ENCODE results near the gene WBP2. TPM values are rescaled to one million over a fixed set of nuclear protein-coding genes. Genes with fewer than 3 reads are reported as not detected.
A peak's percentile ranks its signal among the peaks of the same experiment; 100 is the strongest.

WBP2 gene
- total RNA-seq, 1 donor from 2014 or later = 43.0 TPM

DNA sequence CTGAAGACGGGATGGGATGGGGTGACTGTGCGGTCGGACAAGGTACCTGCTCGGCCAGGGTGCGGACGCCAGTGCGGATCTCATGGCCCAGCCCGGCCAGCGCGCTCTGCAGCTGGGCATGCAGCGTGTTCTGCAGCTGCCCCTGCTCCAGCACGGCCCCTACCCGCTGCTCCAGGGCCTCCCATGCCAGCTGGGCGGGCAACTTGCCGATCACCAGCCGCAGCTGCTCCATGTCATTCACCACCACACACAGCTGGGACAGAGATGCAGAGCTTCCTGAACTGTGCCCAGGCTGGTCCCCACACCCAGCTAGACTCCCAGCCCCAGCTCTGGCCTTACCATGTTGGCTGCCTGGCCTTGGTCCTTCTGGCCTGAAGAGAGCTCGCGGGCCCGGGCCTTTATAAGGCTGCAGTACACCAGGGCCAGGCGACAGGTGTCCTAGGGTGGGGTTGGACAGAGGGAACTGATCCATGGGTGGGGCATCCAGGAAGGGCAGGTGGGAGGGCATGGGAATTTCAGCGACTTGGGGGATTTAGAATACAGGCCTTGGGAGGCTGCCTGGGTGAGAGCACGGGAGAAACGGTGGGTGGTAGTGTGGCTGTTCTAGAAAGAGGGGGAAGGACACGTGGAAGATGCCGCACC is 20.7 kb downstream of the WBP2 start:
- TF ChIP-seq, protein P1, sequence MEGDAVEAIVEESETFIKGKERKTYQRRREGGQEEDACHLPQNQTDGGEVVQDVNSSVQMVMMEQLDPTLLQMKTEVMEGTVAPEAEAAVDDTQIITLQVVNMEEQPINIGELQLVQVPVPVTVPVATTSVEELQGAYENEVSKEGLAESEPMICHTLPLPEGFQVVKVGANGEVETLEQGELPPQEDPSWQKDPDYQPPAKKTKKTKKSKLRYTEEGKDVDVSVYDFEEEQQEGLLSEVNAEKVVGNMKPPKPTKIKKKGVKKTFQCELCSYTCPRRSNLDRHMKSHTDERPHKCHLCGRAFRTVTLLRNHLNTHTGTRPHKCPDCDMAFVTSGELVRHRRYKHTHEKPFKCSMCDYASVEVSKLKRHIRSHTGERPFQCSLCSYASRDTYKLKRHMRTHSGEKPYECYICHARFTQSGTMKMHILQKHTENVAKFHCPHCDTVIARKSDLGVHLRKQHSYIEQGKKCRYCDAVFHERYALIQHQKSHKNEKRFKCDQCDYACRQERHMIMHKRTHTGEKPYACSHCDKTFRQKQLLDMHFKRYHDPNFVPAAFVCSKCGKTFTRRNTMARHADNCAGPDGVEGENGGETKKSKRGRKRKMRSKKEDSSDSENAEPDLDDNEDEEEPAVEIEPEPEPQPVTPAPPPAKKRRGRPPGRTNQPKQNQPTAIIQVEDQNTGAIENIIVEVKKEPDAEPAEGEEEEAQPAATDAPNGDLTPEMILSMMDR (conservative IDR thresholded peaks at IDR 0.05) = no peak
- H3K27ac Mint-ChIP-seq = no peak overlapping the region
- H3K36me3 Mint-ChIP-seq = no peaks in the 10 kb centered on the region
- H3K9me3 Mint-ChIP-seq = no peaks in the 10 kb centered on the region
- no peak for DNase-seq (ENCODE audit: extremely low spot score, unreplicated experiment)
- H3K27me3 Mint-ChIP-seq = no peaks in the 10 kb centered on the region
- no peak overlapping the region for H3K4me3 Mint-ChIP-seq
- H3K4me1 Mint-ChIP-seq (ENCODE audit: unreplicated experiment) = peaks cover 18% of the 10 kb centered on the region

DNA sequence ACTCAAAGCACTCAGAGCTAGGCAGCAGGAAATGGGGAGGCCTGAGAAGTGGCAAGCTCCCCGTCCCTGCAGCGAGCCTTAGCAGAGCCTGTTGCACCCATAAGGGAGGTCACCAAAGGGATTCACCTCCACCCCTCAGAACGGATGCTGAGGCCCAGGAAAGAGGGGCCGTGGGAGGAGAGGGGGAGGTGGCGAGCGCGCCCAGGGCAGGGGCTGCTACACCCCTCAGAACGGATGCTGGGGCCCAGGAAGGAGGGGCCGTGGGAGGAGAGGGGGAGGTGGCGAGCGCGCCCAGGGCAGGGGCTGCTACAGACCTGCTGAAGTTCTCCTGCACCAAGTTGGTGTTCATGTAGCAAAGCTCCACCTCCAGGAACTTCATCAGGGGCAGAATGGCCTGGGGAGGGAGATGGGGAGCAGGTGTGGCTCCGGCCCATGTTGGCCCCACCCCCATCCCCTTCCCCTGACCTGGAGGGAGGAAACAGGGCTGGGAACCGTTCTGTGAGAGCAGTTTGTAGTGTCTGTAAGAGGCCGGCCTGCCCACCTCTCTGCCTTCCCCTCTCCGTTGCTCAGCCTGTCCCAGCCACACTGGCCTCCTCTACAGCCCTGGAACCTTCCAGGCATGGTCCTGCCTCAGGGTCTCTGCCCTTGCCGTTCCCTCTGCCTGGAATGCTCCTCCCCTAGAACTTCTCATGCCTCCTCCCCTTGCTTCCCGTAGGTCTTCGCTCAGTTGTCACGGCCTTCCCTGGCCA is 22.3 kb downstream of the WBP2 start:
- H3K4me1 Mint-ChIP-seq (ENCODE audit: unreplicated experiment) = peaks cover 20% of the 10 kb centered on the region
- no peaks in the 10 kb centered on the region for H3K27me3 Mint-ChIP-seq
- H3K9me3 Mint-ChIP-seq = no peaks in the 10 kb centered on the region
- peak overlapping the region; percentile 82 for H3K27ac Mint-ChIP-seq
- TF ChIP-seq, protein P1 (conservative IDR thresholded peaks at IDR 0.05) = no peak
- peak overlapping the region; percentile 39 for H3K4me3 Mint-ChIP-seq
- no peaks in the 10 kb centered on the region for H3K36me3 Mint-ChIP-seq
- no peak for DNase-seq (ENCODE audit: extremely low spot score, unreplicated experiment)

- Mint-ChIP-seq H3K27ac (peak overlapping the region; percentile 82), H3K27me3 (no peaks in the 10 kb centered on the region), H3K9me3 (no peaks in the 10 kb centered on the region), H3K4me1 (ENCODE audit: unreplicated experiment) (peaks cover 17% of the 10 kb centered on the region), H3K4me3 (peak overlapping the region; percentile 39), H3K36me3 (no peaks in the 10 kb centered on the region)
- TF ChIP-seq, protein P1 (conservative IDR thresholded peaks at IDR 0.05) = no peak
- DNase-seq (ENCODE audit: extremely low spot score, unreplicated experiment) = no peak
Measured at GRCh38 chr17:75832164-75832651, 22.9 kb downstream of the WBP2 start.

DNA sequence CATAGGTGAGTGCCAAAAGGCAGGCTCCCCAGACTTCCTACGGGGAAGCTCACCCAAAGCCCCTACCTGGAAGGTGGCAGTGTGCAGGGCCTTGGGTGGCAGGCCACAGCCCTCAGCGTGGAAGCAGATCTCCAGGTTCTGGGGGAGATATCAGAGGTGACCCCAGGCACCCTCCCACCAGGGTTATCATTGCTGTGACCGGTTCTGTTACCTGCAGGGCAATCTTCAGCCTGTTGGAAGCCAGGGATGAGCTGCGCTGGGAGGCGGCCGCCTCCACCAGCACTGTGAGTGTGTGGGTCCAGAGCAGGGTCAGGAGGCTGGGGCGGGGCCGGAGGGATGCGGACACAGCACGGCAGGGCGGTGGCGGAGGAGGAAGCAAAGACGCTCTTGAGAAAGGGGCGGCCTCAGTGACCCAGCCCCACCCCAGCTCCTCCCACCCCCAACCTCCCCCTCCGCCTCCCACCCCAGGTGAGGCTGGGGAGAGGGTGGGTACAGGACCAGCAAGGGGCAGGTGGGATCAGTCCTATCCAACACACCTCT is 24.0 kb downstream of the WBP2 start:
- Mint-ChIP-seq H3K27ac (no peak overlapping the region), H3K4me3 (no peak overlapping the region), H3K36me3 (no peaks in the 10 kb centered on the region), H3K27me3 (no peaks in the 10 kb centered on the region), H3K4me1 (ENCODE audit: unreplicated experiment) (peaks cover 17% of the 10 kb centered on the region), H3K9me3 (no peaks in the 10 kb centered on the region)
- TF ChIP-seq, protein P1 (conservative IDR thresholded peaks at IDR 0.05) = no peak
- no peak for DNase-seq (ENCODE audit: extremely low spot score, unreplicated experiment)

DNA sequence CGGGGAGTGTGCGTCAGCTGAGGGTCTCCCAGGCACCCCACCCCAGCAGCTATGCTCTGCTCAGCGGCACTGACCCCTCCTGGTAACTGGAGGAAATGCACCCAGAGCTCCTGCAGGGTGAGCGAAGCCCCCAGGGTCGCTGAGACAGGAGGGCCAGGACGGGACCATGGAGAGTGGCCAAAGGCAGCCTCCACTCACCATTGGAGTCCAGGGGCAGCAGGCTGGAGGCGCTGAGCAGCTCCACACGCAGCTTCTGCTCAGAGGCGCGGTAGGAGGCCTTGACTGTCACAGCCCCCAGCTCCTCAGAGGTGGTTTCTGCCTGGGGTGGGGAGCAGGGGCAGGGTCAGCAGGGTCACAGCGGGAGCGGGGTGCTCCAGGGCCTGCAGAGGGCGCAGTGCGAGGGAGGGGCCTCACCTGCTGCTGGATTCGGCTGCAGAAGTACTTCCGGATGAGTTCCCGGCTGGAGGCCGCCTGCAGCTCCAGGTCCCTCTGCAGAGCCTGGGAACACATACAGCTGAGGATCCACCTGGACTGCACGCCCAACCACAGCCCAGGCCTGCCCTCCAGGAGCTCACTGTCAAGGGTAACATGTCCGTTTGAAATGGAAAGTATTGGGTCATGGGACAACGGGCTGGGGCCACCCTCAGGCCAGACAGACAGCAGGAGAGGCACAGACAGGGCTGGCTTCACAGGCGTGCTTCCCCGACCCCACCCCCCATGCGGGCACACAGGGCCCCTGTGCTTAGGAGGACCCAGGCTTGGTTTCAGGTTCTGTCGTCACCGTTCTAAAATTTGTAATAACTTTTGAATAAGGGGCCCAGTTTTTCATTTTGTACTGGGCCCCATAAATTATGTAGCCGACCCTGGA is 24.7 kb downstream of the WBP2 start:
- Mint-ChIP-seq H3K9me3 (no peaks in the 10 kb centered on the region), H3K36me3 (no peaks in the 10 kb centered on the region), H3K4me1 (ENCODE audit: unreplicated experiment) (peaks cover 19% of the 10 kb centered on the region), H3K27ac (no peak overlapping the region), H3K27me3 (no peaks in the 10 kb centered on the region), H3K4me3 (no peak overlapping the region)
- DNase-seq (ENCODE audit: extremely low spot score, unreplicated experiment) = no peak
- TF ChIP-seq, protein P1 (conservative IDR thresholded peaks at IDR 0.05) = peak; percentile 73

All from type B pancreatic cell (in vitro differentiated cells).